GM19395 (cell line): ENCODE results near the gene RASL11A.
"Not testable (repeated sequence)": the region's sequence is repeated elsewhere in the genome, so short reads cannot be mapped to it uniquely, and the experiment has no call there.

ENCODE experiments used
- ATAC-seq: cut with Tn5 transposase; IDR thresholded peaks from one replicate; pipeline ENCODE4 v1.9.1; 2021; ENCODE audit warnings: mild to moderate bottlenecking, moderate library complexity; ENCODE audit not compliant: unreplicated experiment

RASL11A gene, protein sequence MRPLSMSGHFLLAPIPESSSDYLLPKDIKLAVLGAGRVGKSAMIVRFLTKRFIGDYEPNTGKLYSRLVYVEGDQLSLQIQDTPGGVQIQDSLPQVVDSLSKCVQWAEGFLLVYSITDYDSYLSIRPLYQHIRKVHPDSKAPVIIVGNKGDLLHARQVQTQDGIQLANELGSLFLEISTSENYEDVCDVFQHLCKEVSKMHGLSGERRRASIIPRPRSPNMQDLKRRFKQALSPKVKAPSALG

GRCh38 chr13:27270594-27271520 lies at the start of gene RASL11A:
Gene RASL11A (plus strand): TSS chr13:27270830. CDS start chr13:27270945, 115 bp downstream.
- peak; percentile 86 for ATAC-seq

DNA sequence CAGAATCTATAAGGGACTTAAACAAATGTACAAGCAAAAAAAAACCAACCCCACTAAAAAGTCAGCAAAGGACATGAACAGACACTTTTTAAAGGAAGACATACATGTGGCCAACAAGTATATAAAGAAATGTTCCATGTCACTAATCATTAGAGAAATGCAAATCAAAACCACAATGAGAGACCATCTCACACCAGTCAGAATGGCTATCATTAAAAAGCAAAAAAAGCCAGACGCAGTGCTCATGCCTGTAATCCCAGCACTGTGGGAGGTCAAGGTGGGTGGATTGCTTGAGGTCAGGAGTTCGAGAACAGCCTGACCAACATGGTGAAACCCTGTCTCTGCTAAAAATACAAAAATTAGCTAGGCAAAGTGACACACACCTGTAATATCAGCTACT lies 48.5 kb upstream of the RASL11A start:
- ATAC-seq, result not testable (repeated sequence)

DNA sequence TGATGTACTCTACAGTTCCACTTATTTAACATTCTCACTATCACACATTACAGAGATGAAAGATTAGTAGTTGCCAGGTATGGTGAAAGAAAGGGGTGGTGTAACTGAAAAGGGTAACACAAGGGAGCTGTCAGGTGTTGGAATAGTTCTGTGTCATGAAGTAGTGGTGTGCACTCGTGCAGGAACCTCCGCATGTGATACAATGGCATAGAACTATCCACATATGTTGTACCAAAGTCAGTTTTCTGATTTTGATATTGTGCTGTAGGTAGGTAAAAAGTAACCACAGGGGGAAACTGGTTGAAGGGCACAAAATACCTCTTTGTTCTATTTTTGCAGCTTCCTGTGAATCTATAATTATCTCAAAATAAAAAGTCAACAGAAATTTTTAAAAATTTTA lies 43.6 kb upstream of the RASL11A start:
- no peak for ATAC-seq

DNA sequence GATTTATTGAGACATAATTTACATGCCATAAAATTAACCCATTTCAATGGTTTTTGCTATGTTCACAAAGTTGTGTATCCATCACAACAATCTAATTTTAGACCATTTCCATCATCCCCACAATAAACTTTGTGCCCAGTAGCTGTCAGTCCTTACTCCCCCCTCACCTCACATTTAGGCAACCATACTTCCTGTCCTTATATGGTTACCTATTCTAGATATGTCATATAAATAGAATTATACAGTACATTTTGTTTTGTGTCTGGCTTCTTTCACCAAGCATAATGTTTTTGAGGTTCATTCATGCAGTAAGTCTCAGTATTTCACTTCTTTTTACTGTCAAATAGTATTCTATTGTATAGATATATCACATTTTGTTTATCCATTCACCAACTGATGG lies 42.5 kb upstream of the RASL11A start:
- no peak for ATAC-seq

DNA sequence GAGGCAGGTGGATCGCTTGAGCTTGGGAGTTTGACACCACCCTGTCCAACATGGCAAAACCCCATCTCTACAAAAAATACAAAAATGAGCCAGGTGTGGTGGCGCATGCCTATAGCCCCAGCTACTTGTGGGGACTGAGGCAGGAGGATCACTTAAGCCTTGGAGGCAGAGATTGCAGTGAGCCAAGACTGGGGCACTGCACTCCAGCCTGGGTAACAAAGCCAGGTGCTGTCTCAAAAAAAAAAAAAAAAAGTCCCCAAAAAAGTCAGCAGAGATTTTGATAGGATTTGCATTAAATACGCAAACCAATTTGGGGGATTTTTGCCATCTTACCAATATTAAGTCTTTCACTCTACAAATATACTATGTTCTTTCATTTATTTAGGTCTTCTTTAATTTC lies 41.0 kb upstream of the RASL11A start:
- no peak for ATAC-seq

DNA sequence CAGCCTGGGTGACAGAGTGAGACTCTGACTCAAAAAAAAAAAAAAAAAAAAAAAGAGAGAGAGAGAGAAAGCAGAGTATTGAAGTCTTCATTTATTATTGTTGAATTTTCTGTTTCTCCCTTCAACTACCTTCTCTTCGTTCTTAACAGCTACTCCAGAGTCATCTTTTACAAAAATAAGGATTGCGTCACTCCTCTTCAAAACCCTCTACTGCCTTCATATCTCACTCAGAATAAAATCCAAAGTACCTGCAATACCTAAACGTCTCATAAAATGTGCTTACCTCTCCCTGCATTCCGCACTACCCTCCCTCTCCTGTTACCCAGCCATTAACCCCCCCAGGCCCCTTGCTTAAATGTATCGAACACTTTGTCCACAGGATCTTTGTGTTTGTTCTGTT lies 36.7 kb upstream of the RASL11A start:
- no peak for ATAC-seq

DNA sequence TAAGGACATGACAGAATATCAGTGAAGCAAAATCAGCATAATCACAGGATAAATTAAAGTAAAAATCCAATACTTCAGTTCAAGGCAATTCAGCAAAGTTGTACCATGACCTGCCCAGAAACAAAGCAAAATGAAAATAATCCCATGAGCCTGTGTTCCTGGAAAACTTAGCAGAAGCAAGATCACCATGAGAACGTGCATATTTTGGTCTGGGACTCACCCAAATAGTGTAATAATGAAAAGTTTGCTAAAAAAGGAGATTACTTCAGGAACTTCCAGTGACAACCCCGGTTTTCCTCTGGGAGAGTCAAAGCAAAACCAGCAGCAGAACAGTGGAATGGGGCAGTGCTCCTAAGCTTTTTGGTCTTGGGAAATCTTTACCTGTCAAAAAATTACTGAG lies 34.2 kb upstream of the RASL11A start:
- ATAC-seq, result no peak

GRCh38 chr13:27242702-27243101 lies 27.9 kb upstream of the RASL11A start:
- no peak for ATAC-seq

- no peak for ATAC-seq
Observed at GRCh38 chr13:27245610-27246009, 25.0 kb upstream of the RASL11A start.

GRCh38 chr13:27250833-27251165 lies 19.8 kb upstream of the RASL11A start:
- peak; percentile 8 for ATAC-seq

DNA sequence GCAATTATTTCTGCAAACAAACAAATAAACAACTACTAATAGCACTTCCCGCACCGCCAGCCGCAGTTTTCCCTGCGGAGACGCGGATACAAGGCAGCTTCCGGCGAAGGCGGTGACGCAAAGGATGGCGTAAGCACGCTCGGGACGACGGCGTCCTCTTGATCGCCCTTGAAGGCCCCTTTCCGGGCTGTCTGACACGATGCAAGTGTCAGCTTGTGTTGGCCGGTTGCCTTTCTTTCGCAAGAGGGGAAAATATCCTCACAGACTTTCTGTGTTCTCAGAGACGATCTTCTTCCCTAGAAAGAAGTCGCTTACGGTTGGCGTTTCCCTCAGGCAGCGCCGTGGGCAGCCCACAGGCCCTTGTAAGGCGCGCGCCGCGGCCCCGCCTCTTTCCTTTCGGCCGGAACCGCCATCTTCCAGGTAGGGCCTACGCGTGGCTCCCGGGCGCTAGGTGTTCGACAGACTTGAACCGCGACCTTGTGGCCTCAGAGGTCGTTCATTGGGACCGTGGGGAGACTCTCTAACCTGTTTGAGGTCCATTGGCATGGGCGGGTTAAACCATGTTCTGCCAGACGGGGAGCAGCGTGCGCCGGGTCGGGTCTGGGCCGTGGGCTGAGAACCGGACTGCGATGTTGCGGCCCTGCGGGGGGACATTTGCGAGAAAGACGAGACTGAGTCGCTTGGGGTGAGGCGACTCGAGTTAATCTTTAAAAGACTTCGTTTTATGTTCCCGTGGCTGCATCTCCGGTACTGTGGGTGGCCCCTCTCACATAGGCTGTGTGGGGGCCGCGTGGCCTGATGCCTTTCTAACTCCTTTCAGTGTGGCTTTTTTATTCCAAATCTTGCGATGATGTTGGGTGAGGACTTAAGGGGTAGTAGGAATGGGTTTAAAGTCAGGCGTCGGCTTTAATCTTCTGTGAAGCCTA lies 19.2 kb upstream of the RASL11A start, which contains the start of gene RPL21:
RPL21 (plus strand) TSS at position 393 of the 926 bp plus-strand sequence. CDS start 2,219 bp downstream, outside the sequence.
- ATAC-seq, result peak; percentile 96

- ATAC-seq, result no peak
Observed at GRCh38 chr13:27252467-27252866, 18.2 kb upstream of the RASL11A start.

DNA sequence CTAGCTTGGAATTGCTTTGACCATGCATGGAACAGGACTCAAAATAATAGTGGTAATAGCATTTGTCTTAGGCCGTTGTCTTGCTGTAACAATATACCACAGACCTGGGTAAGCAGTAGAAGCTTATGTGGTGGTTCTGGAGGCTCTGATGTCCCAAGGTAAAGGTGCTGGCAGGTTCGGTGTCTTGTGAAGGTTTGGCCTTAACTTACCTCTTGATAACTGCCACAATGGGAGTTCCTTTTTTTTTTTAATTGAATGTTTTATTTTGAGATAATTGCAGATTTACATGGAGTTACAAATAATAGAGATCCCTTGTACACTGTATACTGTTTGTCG lies 13.4 kb upstream of the RASL11A start:
- no peak for ATAC-seq

- no peak for ATAC-seq
Observed at GRCh38 chr13:27257648-27258253, 12.9 kb upstream of the RASL11A start.

DNA sequence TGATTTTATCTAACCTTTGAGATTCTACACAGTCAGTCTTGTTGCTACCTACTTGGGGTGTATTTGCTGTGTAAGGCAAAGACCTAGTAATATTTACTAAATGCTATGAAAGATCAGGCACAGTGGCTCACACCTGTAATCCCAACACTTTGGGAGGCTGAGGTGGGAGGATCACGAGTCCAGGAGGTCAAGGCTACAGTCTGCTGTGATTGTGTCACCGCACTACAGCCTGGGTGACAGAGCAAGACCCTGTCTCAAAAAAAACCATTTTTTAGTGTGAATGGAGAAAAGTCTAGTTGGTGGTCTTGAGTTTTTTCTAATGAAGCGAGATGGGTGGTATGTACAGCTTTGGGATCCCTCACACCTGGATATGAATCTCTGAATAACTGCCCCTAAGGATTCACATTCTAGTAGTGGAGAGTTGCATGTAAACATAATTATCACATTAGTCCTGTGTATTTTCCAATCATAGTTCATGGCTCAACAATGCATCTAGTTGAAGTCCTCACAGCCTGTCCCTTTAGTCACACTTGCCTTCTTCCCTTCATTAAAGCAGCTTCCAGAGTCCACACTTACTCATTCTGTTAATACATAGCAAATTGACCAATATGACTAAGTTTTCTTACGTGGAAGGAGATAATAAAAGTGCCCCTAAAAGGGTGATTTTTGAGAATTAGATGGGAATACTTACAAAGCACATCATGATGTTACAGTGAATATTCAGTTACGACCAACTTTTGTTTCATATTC lies 11.8 kb upstream of the RASL11A start:
- no peak for ATAC-seq

DNA sequence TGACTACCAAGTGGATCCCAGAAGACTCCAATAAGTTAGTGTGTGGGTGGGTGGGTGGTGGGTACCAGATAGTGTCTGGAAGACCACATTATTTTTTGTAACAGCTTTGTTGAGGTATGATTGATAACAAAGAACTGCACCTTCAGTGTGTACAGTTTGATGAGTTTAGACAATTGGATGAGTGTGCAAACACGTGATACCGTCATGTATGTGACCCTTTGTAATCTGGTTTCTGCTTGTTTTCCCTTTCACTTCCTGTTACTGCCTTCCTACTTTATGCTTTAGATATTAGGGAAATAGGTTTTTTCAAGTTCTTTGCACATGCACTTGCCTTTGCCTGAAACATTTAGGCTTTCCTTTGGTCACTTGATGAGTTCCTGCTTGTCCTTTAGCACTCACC lies 10.8 kb upstream of the RASL11A start:
- no peak for ATAC-seq

DNA sequence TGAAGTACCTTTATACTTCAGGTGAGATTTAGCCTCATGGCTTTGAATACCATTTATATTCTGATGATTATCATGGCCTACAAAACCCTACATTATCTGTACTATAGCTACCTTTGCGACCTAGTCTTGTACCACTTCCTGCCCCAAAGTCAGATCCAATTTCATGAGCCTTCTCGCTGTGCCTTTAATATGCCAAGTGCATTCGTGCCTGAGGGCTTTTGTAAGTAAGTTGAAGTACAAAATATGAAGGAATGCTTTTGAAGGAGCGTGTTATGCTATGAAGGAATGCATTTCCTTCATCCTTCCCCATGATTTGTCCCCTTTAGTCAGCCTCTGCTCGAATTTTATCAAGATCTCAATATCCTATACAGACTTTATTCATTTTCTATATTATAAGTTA lies 9.2 kb upstream of the RASL11A start:
- ATAC-seq, result no peak

GRCh38 chr13:27263438-27263837 lies 7.2 kb upstream of the RASL11A start:
- ATAC-seq, result no peak

DNA sequence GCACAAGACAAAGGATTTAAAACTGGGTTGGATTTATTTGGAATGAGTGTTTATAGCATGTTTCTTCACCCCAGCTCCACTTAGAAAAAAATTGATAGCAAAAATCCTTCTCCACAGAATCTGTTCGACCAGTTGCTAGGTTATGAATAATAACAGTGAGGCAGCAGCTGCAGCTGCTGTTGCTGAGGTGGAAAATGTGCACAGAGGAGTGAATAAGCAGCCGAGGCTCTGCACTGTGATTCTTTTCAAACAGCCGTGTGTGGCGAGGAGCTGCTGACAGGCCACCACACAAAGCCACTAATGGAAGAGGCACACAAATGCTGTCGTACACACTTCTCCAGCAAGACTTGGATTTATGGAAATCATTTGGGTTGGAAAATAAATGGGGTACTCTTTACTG lies 6.4 kb upstream of the RASL11A start:
- ATAC-seq, result no peak

GRCh38 chr13:27264648-27265047 lies 6.0 kb upstream of the RASL11A start:
- no peak for ATAC-seq
